GM18508 (cell line): Measurements from ENCODE around the gene WDR77.

ENCODE experiments used
- ATAC-seq: cut with Tn5 transposase; IDR thresholded peaks from one replicate; pipeline ENCODE4 v1.9.1; 2021; ENCODE audit warnings: moderate number of reproducible peaks; ENCODE audit not compliant: insufficient read depth, unreplicated experiment

The WDR77 gene

GRCh38 chr1:111441573-111442192 is 7.4 kb downstream of the WDR77 start:
- no peak for ATAC-seq

- no peak for ATAC-seq
Measured at GRCh38 chr1:111439461-111440351, 9.3 kb downstream of the WDR77 start.

- no peak for ATAC-seq
Measured at GRCh38 chr1:111436726-111437125, 12.3 kb downstream of the WDR77 start.

GRCh38 chr1:111424281-111424680 is 24.8 kb downstream of the WDR77 start:
- no peak for ATAC-seq

GRCh38 chr1:111422546-111423391 is 26.3 kb downstream of the WDR77 start:
- ATAC-seq = no peak

DNA sequence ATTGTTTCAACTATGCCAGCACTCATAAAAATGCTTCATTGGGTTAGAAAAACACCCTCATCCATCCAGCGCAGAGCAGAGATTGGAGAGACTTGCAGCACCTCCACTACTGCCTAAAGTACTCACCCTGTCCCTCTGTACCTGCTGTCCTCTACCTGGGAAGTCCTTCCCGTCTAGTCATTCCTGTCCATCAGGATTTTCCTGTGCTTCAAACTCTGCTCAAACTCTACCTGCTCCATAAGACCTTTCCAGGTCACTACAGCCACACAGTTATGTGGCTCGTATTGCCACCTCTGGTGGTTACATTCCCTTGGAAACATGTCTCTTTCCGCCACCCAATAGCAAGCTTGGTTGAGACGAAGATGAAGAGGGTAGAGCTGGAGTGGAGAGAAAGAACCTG is 28.7 kb downstream of the WDR77 start:
- no peak for ATAC-seq

GRCh38 chr1:111419037-111419436 is 30.0 kb downstream of the WDR77 start:
- ATAC-seq = no peak

DNA sequence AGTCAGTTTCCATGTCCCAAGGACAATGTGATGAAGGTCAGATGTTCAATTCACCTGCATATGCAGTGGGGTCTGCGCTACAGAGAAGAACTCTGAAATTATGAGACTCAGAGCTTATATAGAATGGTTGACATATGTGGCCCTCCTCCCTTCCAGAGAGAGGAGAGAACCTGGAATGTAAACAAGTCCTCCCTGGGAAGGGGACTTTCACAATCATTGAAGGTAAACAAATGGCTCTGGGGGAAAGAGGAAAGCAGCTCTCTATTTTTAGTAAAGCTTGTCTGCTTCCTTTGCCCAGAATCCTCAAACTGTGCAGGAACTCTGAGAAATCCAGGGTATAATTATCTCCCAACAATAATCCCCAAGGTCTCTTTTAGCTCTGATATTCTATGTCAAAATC is 31.3 kb downstream of the WDR77 start:
- ATAC-seq = no peak

DNA sequence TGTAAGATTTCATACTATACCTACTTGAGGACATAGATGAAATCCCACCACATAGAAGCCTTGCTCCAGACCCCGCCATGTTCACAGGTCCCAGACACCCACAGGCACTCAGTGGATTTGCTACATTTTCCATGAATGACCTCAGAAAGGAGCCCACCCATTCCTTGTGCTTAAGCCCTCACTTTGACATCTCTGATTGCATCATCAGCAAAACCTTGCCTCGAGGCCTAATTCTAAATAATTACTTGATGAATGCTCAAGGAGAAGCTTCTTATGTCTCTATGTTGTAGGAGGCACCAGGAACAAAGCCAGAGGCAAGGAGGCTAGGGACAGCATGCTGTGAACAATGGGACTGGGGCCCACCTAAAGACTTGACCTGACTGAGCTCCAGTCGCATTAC is 33.6 kb downstream of the WDR77 start:
- ATAC-seq = no peak

DNA sequence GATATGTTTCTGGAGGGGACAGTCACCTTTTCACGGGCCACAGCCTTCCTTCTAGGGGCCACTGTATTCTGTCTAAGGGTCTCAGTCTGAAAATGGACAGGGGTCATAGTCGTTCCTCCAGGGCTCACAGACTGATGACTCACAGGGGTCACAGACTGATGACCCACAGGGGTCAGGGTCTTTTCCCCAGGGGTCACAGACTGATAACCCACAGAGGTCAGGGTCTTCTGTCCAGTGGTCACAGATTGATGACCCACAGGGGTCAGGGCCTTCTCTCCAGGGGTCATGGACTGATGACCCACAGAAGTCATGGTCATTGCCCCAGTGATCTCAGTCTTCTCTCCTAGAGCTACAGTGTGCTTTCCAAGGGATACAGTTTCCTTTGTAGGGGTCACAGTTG is 34.3 kb downstream of the WDR77 start:
- ATAC-seq = no peak

DNA sequence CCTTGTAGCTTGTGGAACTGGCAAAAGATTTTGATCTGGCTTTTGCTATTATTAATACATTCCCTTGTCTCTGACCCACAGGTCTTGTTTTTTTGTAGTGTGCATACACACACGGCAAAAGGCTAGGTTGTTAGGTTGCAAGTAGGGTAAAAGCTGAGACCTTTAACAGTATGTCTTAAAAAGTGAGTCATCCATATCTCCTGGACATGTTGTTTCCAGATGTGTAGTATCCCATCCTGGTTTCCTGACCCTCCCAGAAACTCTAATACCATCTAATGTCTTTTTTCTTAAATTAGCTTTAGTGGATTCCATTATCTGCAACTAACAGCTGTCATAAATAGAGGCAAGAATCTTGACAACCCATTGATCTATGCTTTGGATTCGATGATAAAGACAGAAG is 36.2 kb downstream of the WDR77 start:
- no peak for ATAC-seq

GRCh38 chr1:111407301-111407700 is 41.8 kb downstream of the WDR77 start:
- ATAC-seq = no peak

- ATAC-seq = peak; percentile 91
Measured at GRCh38 chr1:111406321-111406768, 42.7 kb downstream of the WDR77 start.

DNA sequence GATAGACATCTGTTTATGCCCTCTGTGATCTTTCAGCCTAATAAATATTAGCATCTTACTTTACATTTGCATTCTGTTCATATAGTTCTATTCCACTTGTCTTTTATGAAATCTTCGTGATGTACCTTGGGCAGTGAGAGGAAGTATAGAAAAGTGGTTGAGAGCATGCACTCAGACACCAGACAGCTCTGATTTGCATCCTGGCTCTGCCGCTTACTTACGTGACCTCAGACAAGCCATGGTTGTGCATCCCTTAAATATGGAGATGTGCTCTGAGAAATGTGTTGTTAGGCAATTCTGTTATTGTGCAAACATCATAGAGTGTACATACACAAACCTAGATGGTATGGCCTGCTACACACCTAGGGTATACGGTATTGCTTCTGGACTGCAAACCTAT is 44.5 kb downstream of the WDR77 start:
- ATAC-seq = no peak

- ATAC-seq = no peak
Measured at GRCh38 chr1:111402083-111402482, 47.0 kb downstream of the WDR77 start.

DNA sequence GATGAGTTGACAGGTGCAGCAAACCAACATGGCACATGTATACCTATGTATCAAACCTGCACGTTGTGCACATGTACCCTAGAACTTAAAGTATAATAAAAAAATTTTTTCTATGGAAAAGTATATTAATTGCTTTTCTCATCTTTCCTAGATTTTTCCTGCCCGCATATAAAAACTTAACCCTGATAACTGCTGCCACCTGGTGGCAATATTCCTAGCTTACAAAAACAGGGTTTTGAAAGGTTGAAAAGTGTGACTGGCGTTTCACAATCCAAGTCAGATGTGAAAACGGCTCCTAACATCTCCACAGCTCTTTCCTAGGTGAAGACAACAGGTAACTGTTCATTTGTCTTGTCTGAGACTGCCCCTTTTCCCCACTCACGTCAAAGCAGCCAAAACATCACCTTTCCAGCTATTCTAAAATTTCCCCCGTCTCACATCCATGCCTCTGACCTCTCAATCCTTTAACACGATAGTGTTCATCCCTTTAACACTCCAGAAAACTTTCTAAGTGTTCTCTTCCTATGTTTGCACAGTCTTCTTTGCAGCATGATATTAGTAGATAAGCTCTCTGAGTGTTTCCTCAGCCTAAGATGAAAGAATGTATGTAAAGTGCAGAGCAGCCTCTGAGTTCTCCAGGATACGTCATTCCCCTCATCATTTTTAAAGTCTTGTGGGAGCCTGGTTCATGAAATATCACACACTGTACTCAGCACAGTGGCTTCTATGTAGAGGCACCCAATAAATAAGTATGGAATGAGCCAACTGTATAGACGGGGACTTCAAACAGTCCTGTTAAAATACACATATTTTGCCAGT is 49.1 kb downstream of the WDR77 start:
- no peak for ATAC-seq

GRCh38 chr1:111392460-111392945 is 56.6 kb downstream of the WDR77 start:
- ATAC-seq = no peak

DNA sequence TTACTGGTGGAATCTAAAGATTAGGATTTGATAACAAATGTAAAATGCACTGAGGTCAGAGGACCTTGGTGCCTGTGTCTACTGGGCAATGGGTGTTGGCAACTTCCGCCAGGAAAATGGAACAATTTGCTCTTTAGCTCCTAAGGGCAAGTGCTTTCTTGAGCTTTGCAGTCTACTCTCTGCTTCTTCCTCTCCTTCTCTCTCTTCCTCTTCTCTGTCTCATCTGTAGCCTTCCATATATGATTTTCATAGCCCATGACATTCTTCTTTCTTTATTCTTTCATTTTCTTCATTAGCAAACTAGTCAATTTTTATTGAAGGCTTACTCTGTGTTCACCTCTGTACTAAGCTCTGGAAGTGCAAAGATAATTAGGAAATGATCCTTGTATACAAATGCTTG is 57.0 kb downstream of the WDR77 start:
- ATAC-seq = no peak
